HG03565 (cell line): ENCODE measurements around the gene TAS1R1.

ENCODE experiments used
- ATAC-seq: cut with Tn5 transposase; IDR thresholded peaks from one replicate; pipeline ENCODE4 v1.9.1; 2021; ENCODE audit warnings: mild to moderate bottlenecking, moderate library complexity; ENCODE audit not compliant: unreplicated experiment

Gene TAS1R1

GRCh38 chr1:6627841-6628545 is 72.9 kb downstream of the TAS1R1 start:
- no peak for ATAC-seq

- ATAC-seq: no peak
Observed at GRCh38 chr1:6628971-6629479, 73.9 kb downstream of the TAS1R1 start.
